GM21423 (cell line): Measurements from ENCODE around the gene TMEM123.
"Not testable (repeated sequence)": the region's sequence is repeated elsewhere in the genome, so short reads cannot be mapped to it uniquely, and the experiment has no call there.

Experiments
- ATAC-seq: cut with Tn5 transposase; IDR thresholded peaks from one replicate; pipeline ENCODE4 v1.9.1; 2021; ENCODE audit warnings: mild to moderate bottlenecking, moderate library complexity; ENCODE audit not compliant: unreplicated experiment

TMEM123 gene

GRCh38 chr11:102451041-102451680 is 1.4 kb downstream of the TMEM123 start:
- ATAC-seq = no peak

GRCh38 chr11:102449651-102450570 is 2.7 kb downstream of the TMEM123 start:
- no peak for ATAC-seq

- ATAC-seq = no peak
These were observed 3.7 kb downstream of the TMEM123 start for GRCh38 chr11:102448869-102449224.

GRCh38 chr11:102447941-102448868 is 4.4 kb downstream of the TMEM123 start:
- ATAC-seq = no peak

GRCh38 chr11:102447193-102447592 is 5.4 kb downstream of the TMEM123 start:
- ATAC-seq = peak; percentile 35

- no peak for ATAC-seq
These were observed 6.0 kb downstream of the TMEM123 start for GRCh38 chr11:102446606-102447005.

GRCh38 chr11:102444693-102445092 is 7.9 kb downstream of the TMEM123 start:
- not testable (repeated sequence) for ATAC-seq

GRCh38 chr11:102444142-102444541 is 8.4 kb downstream of the TMEM123 start:
- ATAC-seq = not testable (repeated sequence)

GRCh38 chr11:102439063-102439363 is 13.6 kb downstream of the TMEM123 start:
- ATAC-seq = not testable (repeated sequence)

GRCh38 chr11:102438311-102439062 is 14.1 kb downstream of the TMEM123 start:
- ATAC-seq = no peak

- ATAC-seq = no peak
These were observed 14.8 kb downstream of the TMEM123 start for GRCh38 chr11:102437727-102438126.

GRCh38 chr11:102436976-102437375 is 15.6 kb downstream of the TMEM123 start:
- ATAC-seq = no peak

GRCh38 chr11:102436561-102436960 is 16.0 kb downstream of the TMEM123 start:
- no peak for ATAC-seq

- ATAC-seq = no peak
These were observed 16.9 kb downstream of the TMEM123 start for GRCh38 chr11:102435688-102436087.

- not testable (repeated sequence) for ATAC-seq
These were observed 19.0 kb downstream of the TMEM123 start for GRCh38 chr11:102433571-102433970.

- ATAC-seq = not testable (repeated sequence)
These were observed 20.0 kb downstream of the TMEM123 start for GRCh38 chr11:102432560-102432959.

- ATAC-seq = no peak
These were observed 21.2 kb downstream of the TMEM123 start for GRCh38 chr11:102431404-102431803.

- ATAC-seq = peak; percentile 93
These were observed 22.3 kb downstream of the TMEM123 start for GRCh38 chr11:102430158-102430836.

- no peak for ATAC-seq
These were observed 22.9 kb downstream of the TMEM123 start for GRCh38 chr11:102429691-102430090.

- no peak for ATAC-seq
These were observed 23.3 kb downstream of the TMEM123 start for GRCh38 chr11:102429226-102429625.
